ENCODE measurements around the gene ST13. TPM values are rescaled to one million over a fixed set of nuclear protein-coding genes. Genes with fewer than 3 reads are reported as not detected.
A peak's percentile ranks its signal among the peaks of the same experiment; 100 is the strongest.

Gene ST13
- total RNA-seq, 1 experiment from 2014 or later, result 231 TPM

DNA sequence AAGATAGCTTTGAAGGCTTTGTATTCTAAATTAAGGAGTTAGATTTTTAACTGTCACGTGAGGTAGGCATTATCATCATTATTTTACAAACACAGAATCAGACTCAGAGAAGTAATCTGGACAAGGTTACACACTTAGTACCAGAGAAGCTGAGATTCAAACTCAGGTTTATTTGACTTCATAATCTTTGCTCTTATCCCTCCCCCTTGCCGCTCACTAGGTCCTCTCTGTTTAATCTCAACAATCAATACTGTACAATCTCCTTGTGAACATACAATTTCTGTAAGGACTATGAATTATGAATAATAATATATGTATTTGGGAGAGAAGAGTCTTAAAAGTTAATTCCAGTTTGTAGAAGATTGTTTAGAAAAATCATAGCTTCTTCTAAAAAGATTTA, 10.7 kb upstream of the ST13 start:
- H3K4me1 Mint-ChIP-seq (ENCODE audit: insufficient read depth, unreplicated experiment), result peaks cover 5% of the 10 kb centered on the region
- POLR2A ChIA-PET, result interaction anchor here (0.6 to 5.1 kb wide), 4 partner anchors 9 to 535 kb away, joined by 3 to 58 read pairs (median 3); partner anchors contain the start of genes ST13 and XPNPEP3
- H3K9me3 Mint-ChIP-seq (ENCODE audit: unreplicated experiment), result no peaks in the 10 kb centered on the region
- H3K4me3 Mint-ChIP-seq (ENCODE audit: unreplicated experiment), result no peak overlapping the region
- TF ChIP-seq, protein P1, sequence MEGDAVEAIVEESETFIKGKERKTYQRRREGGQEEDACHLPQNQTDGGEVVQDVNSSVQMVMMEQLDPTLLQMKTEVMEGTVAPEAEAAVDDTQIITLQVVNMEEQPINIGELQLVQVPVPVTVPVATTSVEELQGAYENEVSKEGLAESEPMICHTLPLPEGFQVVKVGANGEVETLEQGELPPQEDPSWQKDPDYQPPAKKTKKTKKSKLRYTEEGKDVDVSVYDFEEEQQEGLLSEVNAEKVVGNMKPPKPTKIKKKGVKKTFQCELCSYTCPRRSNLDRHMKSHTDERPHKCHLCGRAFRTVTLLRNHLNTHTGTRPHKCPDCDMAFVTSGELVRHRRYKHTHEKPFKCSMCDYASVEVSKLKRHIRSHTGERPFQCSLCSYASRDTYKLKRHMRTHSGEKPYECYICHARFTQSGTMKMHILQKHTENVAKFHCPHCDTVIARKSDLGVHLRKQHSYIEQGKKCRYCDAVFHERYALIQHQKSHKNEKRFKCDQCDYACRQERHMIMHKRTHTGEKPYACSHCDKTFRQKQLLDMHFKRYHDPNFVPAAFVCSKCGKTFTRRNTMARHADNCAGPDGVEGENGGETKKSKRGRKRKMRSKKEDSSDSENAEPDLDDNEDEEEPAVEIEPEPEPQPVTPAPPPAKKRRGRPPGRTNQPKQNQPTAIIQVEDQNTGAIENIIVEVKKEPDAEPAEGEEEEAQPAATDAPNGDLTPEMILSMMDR (IDR thresholded peaks at IDR 0.05; ENCODE audit: unreplicated experiment), result no peak
- no peak for DNase-seq (ENCODE audit: unreplicated experiment)
- no peak overlapping the region for H3K27ac Mint-ChIP-seq (ENCODE audit: low read depth, unreplicated experiment)
- no peaks in the 10 kb centered on the region for H3K27me3 Mint-ChIP-seq (ENCODE audit: insufficient read depth, unreplicated experiment)
- CTCF ChIA-PET, result interaction anchor here (1.3 kb wide), 1 partner anchor 32 kb away, joined by 8 read pairs; no protein-coding TSS in a partner anchor
- BruUV-seq (replicated peaks), result no TSS peak
- intact Hi-C loops (cut with micrococcal nuclease), result no loop called here
- peaks cover 42% of the 10 kb centered on the region for H3K36me3 Mint-ChIP-seq (ENCODE audit: insufficient read depth, unreplicated experiment)

DNA sequence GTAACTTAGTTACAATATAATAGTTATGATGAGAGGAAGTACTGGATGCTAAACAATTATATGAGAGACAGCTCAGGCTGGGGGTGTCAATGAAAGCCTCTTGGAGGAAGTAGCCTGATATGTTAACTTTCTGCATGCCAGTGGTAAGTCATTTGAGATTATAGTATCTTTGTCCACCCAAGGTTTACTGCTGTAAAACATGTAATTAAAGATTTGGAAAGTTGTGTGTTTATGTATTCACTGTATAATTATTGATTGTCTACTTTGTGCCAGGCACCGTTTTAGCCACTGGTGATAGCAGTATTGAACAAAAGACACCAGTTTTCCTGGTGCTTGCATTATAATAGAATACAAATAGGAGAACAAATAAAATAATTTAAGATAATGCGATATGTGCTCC, 6.1 kb upstream of the ST13 start:
- CTCF ChIA-PET, result interaction anchor here (1.2 kb wide), 1 partner anchor 180 kb away, joined by 3 read pairs; no protein-coding TSS in a partner anchor
- Mint-ChIP-seq H3K27ac (ENCODE audit: low read depth, unreplicated experiment) (no peak overlapping the region), H3K36me3 (ENCODE audit: insufficient read depth, unreplicated experiment) (peaks cover 31% of the 10 kb centered on the region), H3K9me3 (ENCODE audit: unreplicated experiment) (no peaks in the 10 kb centered on the region), H3K27me3 (ENCODE audit: insufficient read depth, unreplicated experiment) (no peaks in the 10 kb centered on the region), H3K4me1 (ENCODE audit: insufficient read depth, unreplicated experiment) (peaks cover 12% of the 10 kb centered on the region), H3K4me3 (ENCODE audit: unreplicated experiment) (no peak overlapping the region)
- POLR2A ChIA-PET, result interaction anchor here (1.0 kb wide), 1 partner anchor 9 kb away, joined by 3 read pairs; no protein-coding TSS in a partner anchor
- no TSS peak for BruUV-seq (replicated peaks)
- DNase-seq (ENCODE audit: unreplicated experiment), result no peak
- intact Hi-C loops (cut with micrococcal nuclease), result no loop called here
- TF ChIP-seq, protein P1 (IDR thresholded peaks at IDR 0.05; ENCODE audit: unreplicated experiment), result no peak

- POLR2A ChIA-PET, result interaction anchor here (1.0 kb wide), 2 partner anchors 8 to 22 kb away, joined by 3 read pairs; no protein-coding TSS in a partner anchor
- no peak for DNase-seq (ENCODE audit: unreplicated experiment)
- H3K27me3 Mint-ChIP-seq (ENCODE audit: insufficient read depth, unreplicated experiment), result no peaks in the 10 kb centered on the region
- TF ChIP-seq, protein P1 (IDR thresholded peaks at IDR 0.05; ENCODE audit: unreplicated experiment), result no peak
- BruUV-seq (replicated peaks), result no TSS peak
- peaks cover 36% of the 10 kb centered on the region for H3K36me3 Mint-ChIP-seq (ENCODE audit: insufficient read depth, unreplicated experiment)
- H3K9me3 Mint-ChIP-seq (ENCODE audit: unreplicated experiment), result no peaks in the 10 kb centered on the region
- CTCF ChIA-PET, result interaction anchor here (1.2 kb wide), 1 partner anchor 179 kb away, joined by 3 read pairs; no protein-coding TSS in a partner anchor
- peaks cover 12% of the 10 kb centered on the region for H3K4me1 Mint-ChIP-seq (ENCODE audit: insufficient read depth, unreplicated experiment)
- intact Hi-C loops (cut with micrococcal nuclease), result no loop called here
- H3K27ac Mint-ChIP-seq (ENCODE audit: low read depth, unreplicated experiment), result no peak within 1 kb of the TSS
- H3K4me3 Mint-ChIP-seq (ENCODE audit: unreplicated experiment), result no peak within 1 kb of the TSS
Measured at GRCh38 chr22:40862013-40862412, 5.6 kb upstream of the ST13 start, which contains the start of gene DNAJB7. Gene DNAJB7, minus strand, starts transcription at chr22:40862113. Its CDS starts 119 bp downstream, at chr22:40861994.

- TSS peak; percentile 66 for BruUV-seq (replicated peaks)
- peaks cover 40% of the 10 kb centered on the region for H3K36me3 Mint-ChIP-seq (ENCODE audit: insufficient read depth, unreplicated experiment)
- TF ChIP-seq, protein P1 (IDR thresholded peaks at IDR 0.05; ENCODE audit: unreplicated experiment), result no peak
- H3K4me1 Mint-ChIP-seq (ENCODE audit: insufficient read depth, unreplicated experiment), result peaks cover 15% of the 10 kb centered on the region
- ChIA-PET POLR2A (interaction anchor here (0.6 to 6.9 kb wide), 42 partner anchors 10 to 860 kb away, joined by 3 to 58 read pairs (median 4); partner anchors contain the start of genes ACO2, DESI1, MRTFA and PHF5A), CTCF (interaction anchor here (0.7 to 1.0 kb wide), 3 partner anchors 20 to 511 kb away, joined by 3 to 4 read pairs (median 4); no protein-coding TSS in a partner anchor)
- H3K27ac Mint-ChIP-seq (ENCODE audit: low read depth, unreplicated experiment), result peak overlapping the region; percentile 99
- intact Hi-C loops (cut with micrococcal nuclease), result loop anchor here (2.0 kb wide), 1 partner anchor 205 kb away; no protein-coding TSS in a partner anchor
- DNase-seq (ENCODE audit: unreplicated experiment), result peak; percentile 15
- peak overlapping the region; percentile 97 for H3K4me3 Mint-ChIP-seq (ENCODE audit: unreplicated experiment)
- no peaks in the 10 kb centered on the region for H3K27me3 Mint-ChIP-seq (ENCODE audit: insufficient read depth, unreplicated experiment)
- H3K9me3 Mint-ChIP-seq (ENCODE audit: unreplicated experiment), result no peaks in the 10 kb centered on the region
Measured at GRCh38 chr22:40857309-40857855, 943 bp upstream of the ST13 start.

Data from MCF 10A (cell line).